Esophagus muscularis mucosa (tissue), 4 donors: ENCODE data around the gene GPR68. TPM values are rescaled to one million over a fixed set of nuclear protein-coding genes. Genes with fewer than 3 reads are reported as not detected.
A peak's percentile ranks its signal among the peaks of the same experiment; 100 is the strongest.

Experiments
- DNase-seq: peaks from one replicate; pipeline ENCODE4 v3.0.0-alpha.2; 2017; ENCODE audit errors: extremely low spot score
- H3K27ac ChIP-seq, 4 donors: fragments of 200-600 bp; sonication (generic); replicated peaks in 1 of 4; 1 replicate in 3 of 4; 2 replicates in 1 of 4; pipeline ENCODE4 v1.5.1; 2016 to 2019; ENCODE audit warnings: mild to moderate bottlenecking in 1 of 4
- H3K27me3 ChIP-seq, 4 donors: fragments of 200-600 bp; sonication (generic); one replicate each; pipeline versions ENCODE4 v1.5.1 to v1.6.0; 2016 to 2019
- H3K36me3 ChIP-seq, 4 donors: fragments of 200-600 bp; sonication (generic); one replicate each; pipeline ENCODE4 v1.5.1; 2016 to 2019
- H3K4me1 ChIP-seq, 4 donors: fragments of 200-600 bp; sonication (generic); one replicate each; pipeline ENCODE4 v1.5.1; 2016 to 2019
- H3K4me3 ChIP-seq, 4 donors: fragments of 200-600 bp; sonication (generic); 1 replicate in 2 of 4; 2 replicates in 2 of 4; pipeline ENCODE4 v1.5.1; 2016 to 2019; ENCODE audit warnings: mild to moderate bottlenecking in 4 of 4, moderate library complexity in 1 of 4
- H3K9me3 ChIP-seq, 4 donors: fragments of 200-600 bp; sonication (generic); 1 replicate in 3 of 4; 2 replicates in 1 of 4; pipeline ENCODE4 v1.5.1; 2016 to 2019
- EP300 ChIP-seq: sonication (generic); formaldehyde crosslinking; IDR thresholded peaks from one replicate; pipeline ENCODE4 v1.6.1; 2017; ENCODE audit warnings: antibody characterized with exemption
- POLR2A ChIP-seq: fragments of 450-650 bp; IDR thresholded peaks from one replicate; pipeline ENCODE4 v1.6.1; 2017; ENCODE audit warnings: antibody characterized with exemption, moderate library complexity, mild to moderate bottlenecking, low read depth
- POLR2AphosphoS5 ChIP-seq, 2 donors: sonication (generic); formaldehyde crosslinking; IDR thresholded peaks; one replicate each; pipeline ENCODE4 v1.6.1; 2017; ENCODE audit warnings: antibody characterized with exemption in 2 of 2
- WGBS: methylation state at CpG from one replicate; pipeline ENCODE4 v1.1.5; 2018; 5-methylcytosine and 5-hydroxymethylcytosine counted together
- intact Hi-C: fragments of 100-400 bp; cut with DNase I; formaldehyde crosslinking; loops from one replicate; pipeline ENCODE4 v1.15.1; 2023
- total RNA-seq, 4 donors: library from RNA; depleted of rRNA; stranded (reverse); fragments of >200 nt; gene quantifications; one replicate each; pipeline versions ENCODE4 v1.1.0 to v1.2.1, GENCODE V29; 2016
- TF ChIP-seq, protein P1 (sequence below), 3 experiments: fragments of 200-600 bp in 2 of 3; fragments of 450-650 bp in 1 of 3; sonication (generic) in 2 of 3; IDR thresholded peaks; one replicate each; pipeline ENCODE4 v1.5.1; 2017 to 2019; ENCODE audit warnings: antibody characterized with exemption in 3 of 3, mild to moderate bottlenecking in 2 of 3, moderate library complexity in 1 of 3

Gene GPR68
- total RNA-seq, 4 donors from 2014 or later = 1.3 to 9.1 (median 5.4) TPM

DNA sequence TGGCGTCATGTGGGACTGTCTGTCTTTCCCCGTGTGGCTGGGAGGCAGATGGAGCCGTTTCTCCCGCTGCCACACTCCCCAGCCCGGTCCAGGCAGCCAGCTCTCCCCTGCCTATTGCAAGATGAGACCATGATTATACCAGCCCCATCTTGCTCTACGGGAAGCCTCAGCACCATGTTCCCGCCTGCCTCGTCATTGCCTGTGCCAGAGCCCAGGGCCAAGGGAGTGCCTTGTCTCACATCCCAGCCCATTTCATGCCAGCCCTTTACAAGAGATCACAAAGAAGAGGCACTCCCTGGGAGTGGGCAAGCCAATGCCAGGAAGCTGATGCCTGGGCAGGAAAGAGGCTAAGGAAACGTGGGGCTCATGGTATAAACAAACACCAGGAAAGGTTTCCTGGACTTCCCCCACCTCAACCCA is 23.9 kb downstream of the GPR68 start:
- WGBS = 89% methylated on average over 9 of the region's 9 CpGs
- DNase-seq = no peak
- Histone ChIP-seq H3K36me3 (peaks cover 15 to 93% (median 65%) of the 10 kb centered on the region in 4 donors), H3K27me3 (no peaks in the 10 kb centered on the region), H3K9me3 (no peaks in the 10 kb centered on the region), H3K4me3 (no peak overlapping the region), H3K27ac (peak overlapping the region in 2 of 4 donors; percentile 3 to 68), H3K4me1 (peaks cover 8 to 18% (median 14%) of the 10 kb centered on the region in 4 donors)
- intact Hi-C loops = no loop called here
- TF ChIP-seq, protein P1, sequence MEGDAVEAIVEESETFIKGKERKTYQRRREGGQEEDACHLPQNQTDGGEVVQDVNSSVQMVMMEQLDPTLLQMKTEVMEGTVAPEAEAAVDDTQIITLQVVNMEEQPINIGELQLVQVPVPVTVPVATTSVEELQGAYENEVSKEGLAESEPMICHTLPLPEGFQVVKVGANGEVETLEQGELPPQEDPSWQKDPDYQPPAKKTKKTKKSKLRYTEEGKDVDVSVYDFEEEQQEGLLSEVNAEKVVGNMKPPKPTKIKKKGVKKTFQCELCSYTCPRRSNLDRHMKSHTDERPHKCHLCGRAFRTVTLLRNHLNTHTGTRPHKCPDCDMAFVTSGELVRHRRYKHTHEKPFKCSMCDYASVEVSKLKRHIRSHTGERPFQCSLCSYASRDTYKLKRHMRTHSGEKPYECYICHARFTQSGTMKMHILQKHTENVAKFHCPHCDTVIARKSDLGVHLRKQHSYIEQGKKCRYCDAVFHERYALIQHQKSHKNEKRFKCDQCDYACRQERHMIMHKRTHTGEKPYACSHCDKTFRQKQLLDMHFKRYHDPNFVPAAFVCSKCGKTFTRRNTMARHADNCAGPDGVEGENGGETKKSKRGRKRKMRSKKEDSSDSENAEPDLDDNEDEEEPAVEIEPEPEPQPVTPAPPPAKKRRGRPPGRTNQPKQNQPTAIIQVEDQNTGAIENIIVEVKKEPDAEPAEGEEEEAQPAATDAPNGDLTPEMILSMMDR (IDR thresholded peaks at IDR 0.05) = no peak
- TF ChIP-seq POLR2AphosphoS5 (IDR thresholded peaks at IDR 0.05) (no peak), POLR2A (no peak), EP300 (no peak)

DNA sequence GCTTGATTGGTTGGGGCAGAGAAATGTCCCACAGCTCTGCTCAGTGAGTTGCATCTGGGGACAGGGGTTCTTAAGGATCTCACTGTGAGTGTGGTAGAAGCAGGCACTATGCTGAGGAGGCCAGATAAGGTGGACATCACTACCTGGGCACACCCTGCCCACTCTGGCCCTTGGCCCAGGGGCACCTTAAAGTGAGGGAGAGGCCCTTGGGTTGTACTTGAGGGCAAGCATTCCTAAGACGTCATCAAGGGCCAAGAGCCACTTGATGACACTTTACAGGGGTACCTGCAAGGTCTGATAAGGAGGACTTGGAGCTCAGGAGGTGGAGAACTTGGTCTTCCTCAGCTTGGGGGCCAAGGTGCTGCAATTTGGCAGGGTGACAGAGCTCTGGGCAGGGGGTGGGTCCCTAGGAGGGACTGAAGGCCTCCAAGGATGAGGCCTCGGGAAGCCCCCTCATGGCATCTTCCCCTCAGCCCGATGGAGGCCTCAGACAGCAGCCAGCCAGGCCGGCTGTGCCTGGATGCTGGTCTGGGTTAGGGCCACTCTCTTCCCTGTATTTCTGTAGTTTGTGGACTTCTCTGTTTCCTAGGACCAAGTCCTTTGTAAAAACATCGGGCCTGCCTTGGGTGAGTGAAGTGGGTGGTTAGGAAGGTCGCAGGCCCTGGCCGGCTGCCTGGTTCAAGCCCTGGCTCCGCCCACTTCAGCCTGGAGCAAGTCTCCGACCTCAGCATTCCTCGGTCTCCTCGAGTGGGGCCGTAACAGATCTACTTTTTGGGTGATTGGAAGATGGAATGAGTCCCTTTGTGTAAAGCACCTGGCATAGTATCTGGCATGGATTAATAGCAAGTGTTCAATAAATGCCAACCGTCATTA is 24.8 kb downstream of the GPR68 start:
- no peak overlapping the region for H3K4me3 ChIP-seq
- H3K27ac ChIP-seq = peak overlapping the region in 3 of 4 donors; percentile 3 to 68 (median 44)
- WGBS = 69% methylated on average over 9 of the region's 13 CpGs
- DNase-seq = no peak
- no peaks in the 10 kb centered on the region for H3K27me3 ChIP-seq
- peaks cover 8 to 18% (median 14%) of the 10 kb centered on the region in 4 donors for H3K4me1 ChIP-seq
- intact Hi-C loops = no loop called here
- TF ChIP-seq EP300 (no peak), POLR2AphosphoS5 (IDR thresholded peaks at IDR 0.05) (no peak), POLR2A (no peak)
- TF ChIP-seq, protein P1 (IDR thresholded peaks at IDR 0.05) = no peak
- H3K9me3 ChIP-seq = no peaks in the 10 kb centered on the region
- H3K36me3 ChIP-seq = peaks cover 24 to 93% (median 65%) of the 10 kb centered on the region in 4 donors

DNA sequence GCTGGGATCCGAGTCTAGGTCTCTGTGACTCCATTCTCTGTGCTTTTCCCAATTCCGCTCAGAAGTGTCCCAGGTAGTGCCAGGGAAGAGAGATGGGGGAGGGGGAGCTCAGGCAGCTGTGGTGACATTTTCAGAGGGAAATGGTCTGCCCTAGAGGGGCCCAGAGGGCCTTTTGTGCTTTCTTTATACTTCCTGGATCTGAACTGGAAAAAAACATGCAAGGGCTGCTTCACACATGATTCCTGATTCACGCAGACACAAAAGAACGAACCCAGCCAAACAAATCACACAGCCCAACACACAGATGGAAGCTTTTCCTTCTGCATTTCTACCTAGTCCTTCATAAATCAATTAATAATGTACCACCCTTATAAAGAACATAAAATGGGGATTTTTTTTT is 26.5 kb downstream of the GPR68 start:
- peak overlapping the region in 2 of 4 donors; percentile 37 to 44 for H3K27ac ChIP-seq
- H3K36me3 ChIP-seq = peaks cover 28 to 95% (median 71%) of the 10 kb centered on the region in 4 donors
- H3K4me3 ChIP-seq = no peak overlapping the region
- H3K9me3 ChIP-seq = no peaks in the 10 kb centered on the region
- intact Hi-C loops = no loop called here
- H3K4me1 ChIP-seq = peaks cover 8 to 18% (median 14%) of the 10 kb centered on the region in 4 donors
- DNase-seq = no peak
- TF ChIP-seq, protein P1 (IDR thresholded peaks at IDR 0.05) = no peak
- TF ChIP-seq POLR2AphosphoS5 (IDR thresholded peaks at IDR 0.05) = no peak
- no peak for TF ChIP-seq EP300
- TF ChIP-seq POLR2A = no peak
- H3K27me3 ChIP-seq = no peaks in the 10 kb centered on the region
- WGBS = 78% methylated on average over 4 of the region's 4 CpGs

GRCh38 chr14:91216731-91217226 is 27.7 kb downstream of the GPR68 start:
- DNase-seq = no peak
- Histone ChIP-seq H3K4me1 (peaks cover 8 to 16% (median 11%) of the 10 kb centered on the region in 4 donors), H3K4me3 (no peak overlapping the region), H3K9me3 (no peaks in the 10 kb centered on the region), H3K27me3 (no peaks in the 10 kb centered on the region), H3K27ac (no peak overlapping the region), H3K36me3 (peaks cover 37 to 98% (median 80%) of the 10 kb centered on the region in 4 donors)
- WGBS = 97% methylated on average over 9 of the region's 13 CpGs
- TF ChIP-seq, protein P1 (IDR thresholded peaks at IDR 0.05) = no peak
- TF ChIP-seq EP300 = no peak
- TF ChIP-seq POLR2AphosphoS5 (IDR thresholded peaks at IDR 0.05) = no peak
- TF ChIP-seq POLR2A = no peak
- intact Hi-C loops = no loop called here
